PC-3 (cell line): Measurements from ENCODE around the gene CARD19.

Experiments
- EZH2phosphoT487 ChIP-seq: fragments of 300-600 bp; sonication (generic); IDR thresholded peaks from 2 replicates; pipeline ENCODE4 v1.6.1; 2018; ENCODE audit warnings: mild to moderate bottlenecking, antibody characterized with exemption, low read length, borderline replicate concordance
- TF ChIP-seq, protein P1 (sequence below): fragments of 300-600 bp; sonication (generic); conservative IDR thresholded peaks from 2 replicates; pipeline ENCODE4 v1.5.1; 2017; ENCODE audit warnings: antibody characterized with exemption, low read depth, mild to moderate bottlenecking, low read length

DNA sequence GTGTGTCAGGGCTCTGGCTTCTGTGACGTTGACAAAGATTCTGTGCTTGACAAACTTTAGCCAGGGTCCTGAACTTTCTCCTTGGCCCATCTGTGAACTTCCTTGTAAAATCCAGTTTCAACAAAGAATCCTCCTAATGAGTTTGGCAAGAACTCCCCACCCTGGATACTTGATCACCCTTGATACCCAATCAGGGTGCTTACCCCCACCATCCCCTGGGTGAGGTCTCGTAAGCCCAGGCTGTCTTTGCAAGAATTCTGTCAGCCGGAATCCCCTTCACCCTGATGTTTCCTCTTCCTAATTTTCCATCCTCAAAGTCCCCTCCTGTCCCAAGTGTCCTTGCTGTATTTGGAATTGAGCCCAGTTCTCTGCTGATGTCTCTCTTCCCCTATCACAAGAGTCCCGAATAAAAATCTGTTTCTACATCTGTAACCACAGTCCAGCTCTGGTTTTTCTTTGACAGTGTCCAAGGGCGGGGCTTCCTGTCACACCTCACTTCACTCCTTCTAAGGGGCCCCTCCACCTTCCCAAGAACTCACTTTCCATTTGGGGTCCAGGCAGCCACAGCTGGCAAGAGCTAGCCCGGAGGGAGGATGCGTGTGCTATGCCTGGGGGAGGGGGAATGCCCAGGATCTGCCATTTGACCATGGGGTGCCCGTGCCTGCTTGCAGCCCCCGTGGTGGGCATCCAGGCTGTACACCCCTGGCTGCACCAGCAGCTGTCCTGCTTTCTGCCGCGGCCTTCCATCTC is 2.7 kb upstream of the CARD19 start:
- TF ChIP-seq, protein P1, sequence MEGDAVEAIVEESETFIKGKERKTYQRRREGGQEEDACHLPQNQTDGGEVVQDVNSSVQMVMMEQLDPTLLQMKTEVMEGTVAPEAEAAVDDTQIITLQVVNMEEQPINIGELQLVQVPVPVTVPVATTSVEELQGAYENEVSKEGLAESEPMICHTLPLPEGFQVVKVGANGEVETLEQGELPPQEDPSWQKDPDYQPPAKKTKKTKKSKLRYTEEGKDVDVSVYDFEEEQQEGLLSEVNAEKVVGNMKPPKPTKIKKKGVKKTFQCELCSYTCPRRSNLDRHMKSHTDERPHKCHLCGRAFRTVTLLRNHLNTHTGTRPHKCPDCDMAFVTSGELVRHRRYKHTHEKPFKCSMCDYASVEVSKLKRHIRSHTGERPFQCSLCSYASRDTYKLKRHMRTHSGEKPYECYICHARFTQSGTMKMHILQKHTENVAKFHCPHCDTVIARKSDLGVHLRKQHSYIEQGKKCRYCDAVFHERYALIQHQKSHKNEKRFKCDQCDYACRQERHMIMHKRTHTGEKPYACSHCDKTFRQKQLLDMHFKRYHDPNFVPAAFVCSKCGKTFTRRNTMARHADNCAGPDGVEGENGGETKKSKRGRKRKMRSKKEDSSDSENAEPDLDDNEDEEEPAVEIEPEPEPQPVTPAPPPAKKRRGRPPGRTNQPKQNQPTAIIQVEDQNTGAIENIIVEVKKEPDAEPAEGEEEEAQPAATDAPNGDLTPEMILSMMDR, result no peak
- TF ChIP-seq EZH2phosphoT487, result no peak
